GM20000 (cell line): Measurements from ENCODE around the gene OR52A1.

Experiments
- DNase-seq: peaks from one replicate; pipeline ENCODE4 v3.0.0; 2012; ENCODE audit warnings: low spot score
- CTCF ChIP-seq: IDR thresholded peaks from 2 replicates; pipeline ENCODE4 v1.5.1; 2012; ENCODE audit warnings: mild to moderate bottlenecking, control low read depth; ENCODE audit errors: extremely low read depth, missing control alignments

The OR52A1 gene

GRCh38 chr11:5154657-5155056, at the start of gene OR52A1:
TSS of gene OR52A1 (minus strand) at chr11:5154757. CDS start at chr11:5152369, 2,388 bp downstream.
- TF ChIP-seq CTCF = no peak

GRCh38 chr11:5203366-5203765, 48.8 kb upstream of the OR52A1 start:
- no peak for DNase-seq
- TF ChIP-seq CTCF = no peak

More at GRCh38 chr11:5154657-5155056, at the start of gene OR52A1:
- DNase-seq = no peak

- DNase-seq = no peak
- TF ChIP-seq CTCF = no peak
These were observed 46.0 kb upstream of the OR52A1 start, which contains the start of gene OR51V1 for GRCh38 chr11:5200582-5200981. TSS of gene OR51V1 (minus strand) at chr11:5200682. CDS start at chr11:5200682, 0 bp downstream.

GRCh38 chr11:5198285-5198684, 43.7 kb upstream of the OR52A1 start:
- no peak for TF ChIP-seq CTCF
- no peak for DNase-seq

GRCh38 chr11:5197536-5197935, 43.0 kb upstream of the OR52A1 start:
- TF ChIP-seq CTCF = no peak
- no peak for DNase-seq

- no peak for TF ChIP-seq CTCF
- no peak for DNase-seq
These were observed 42.2 kb upstream of the OR52A1 start for GRCh38 chr11:5196731-5197130.

GRCh38 chr11:5196067-5196466, 41.5 kb upstream of the OR52A1 start:
- no peak for DNase-seq
- TF ChIP-seq CTCF = no peak

GRCh38 chr11:5192738-5193137, 38.2 kb upstream of the OR52A1 start:
- TF ChIP-seq CTCF = no peak
- no peak for DNase-seq
